Stimulated activated CD4-positive, alpha-beta T cell treated with anti-CD3 and anti-CD28 coated beads, Interleukin-4, amount 100 ng/mL, for 1 hour (primary cell): Measurements from ENCODE around the gene NEK3.
A peak's percentile ranks its signal among the peaks of the same experiment; 100 is the strongest.
"Not testable (repeated sequence)": the region's sequence is repeated elsewhere in the genome, so short reads cannot be mapped to it uniquely, and the experiment has no call there.

Experiments
- DNase-seq: peaks from one replicate; pipeline ENCODE4 v3.0.0-alpha.2; 2020

Gene NEK3

DNA sequence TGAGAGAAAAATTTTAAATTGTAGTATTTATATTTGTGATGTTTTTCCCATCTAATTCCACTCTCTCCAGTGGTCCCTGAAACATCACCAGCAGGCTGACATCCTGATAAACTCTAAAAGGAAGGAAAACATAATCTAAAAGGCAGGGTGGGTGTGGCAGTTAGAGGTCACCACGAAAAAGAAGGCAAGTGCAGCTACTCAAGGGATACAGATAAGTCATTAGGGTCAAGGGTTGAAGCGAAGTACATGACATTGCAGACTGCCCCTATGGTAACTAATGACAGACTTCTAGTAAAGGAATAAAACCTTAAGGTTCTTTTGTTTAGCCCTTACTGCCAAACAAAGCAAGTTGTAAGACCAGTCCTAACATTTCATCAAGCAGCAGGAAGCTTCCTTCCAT is 6.0 kb upstream of the NEK3 start:
- DNase-seq, result no peak

DNA sequence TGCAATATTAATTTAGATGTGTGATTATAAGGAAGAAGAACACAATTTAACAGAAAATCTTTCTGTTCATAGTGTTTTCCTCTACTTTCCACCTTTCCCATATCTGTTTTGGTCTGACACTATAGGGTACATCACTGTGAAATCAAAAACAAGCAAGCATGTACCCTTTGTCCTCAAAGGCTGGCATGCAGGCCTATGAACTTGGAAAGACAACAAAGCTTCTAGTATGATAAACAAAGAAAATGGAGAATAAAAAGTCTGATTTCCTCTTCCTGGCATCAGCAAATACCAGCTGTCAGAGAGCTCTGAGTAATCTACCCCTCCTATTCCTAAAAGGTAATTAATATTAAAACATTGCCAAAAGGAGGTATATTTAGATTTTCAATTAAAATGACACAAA is 5.6 kb upstream of the NEK3 start:
- no peak for DNase-seq

DNA sequence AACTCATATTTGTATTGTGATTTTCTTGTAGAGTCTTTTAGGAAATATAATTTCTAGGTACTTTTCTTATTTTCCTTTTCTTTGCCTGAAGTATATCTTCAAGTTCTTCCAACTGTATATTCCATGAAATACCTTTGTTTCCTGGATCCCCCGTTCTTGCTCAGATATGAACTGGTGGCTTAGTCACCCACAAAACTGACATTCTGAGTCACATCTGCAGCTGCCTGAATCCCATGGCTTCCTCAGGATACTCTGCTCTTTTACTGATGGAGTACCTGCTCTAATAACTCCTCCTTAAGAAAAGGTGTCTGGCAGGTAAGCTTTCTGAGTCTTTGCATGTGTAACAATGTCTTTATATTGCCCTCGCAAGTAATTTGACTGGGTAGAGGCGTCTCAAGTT is 4.5 kb upstream of the NEK3 start:
- not testable (repeated sequence) for DNase-seq

DNA sequence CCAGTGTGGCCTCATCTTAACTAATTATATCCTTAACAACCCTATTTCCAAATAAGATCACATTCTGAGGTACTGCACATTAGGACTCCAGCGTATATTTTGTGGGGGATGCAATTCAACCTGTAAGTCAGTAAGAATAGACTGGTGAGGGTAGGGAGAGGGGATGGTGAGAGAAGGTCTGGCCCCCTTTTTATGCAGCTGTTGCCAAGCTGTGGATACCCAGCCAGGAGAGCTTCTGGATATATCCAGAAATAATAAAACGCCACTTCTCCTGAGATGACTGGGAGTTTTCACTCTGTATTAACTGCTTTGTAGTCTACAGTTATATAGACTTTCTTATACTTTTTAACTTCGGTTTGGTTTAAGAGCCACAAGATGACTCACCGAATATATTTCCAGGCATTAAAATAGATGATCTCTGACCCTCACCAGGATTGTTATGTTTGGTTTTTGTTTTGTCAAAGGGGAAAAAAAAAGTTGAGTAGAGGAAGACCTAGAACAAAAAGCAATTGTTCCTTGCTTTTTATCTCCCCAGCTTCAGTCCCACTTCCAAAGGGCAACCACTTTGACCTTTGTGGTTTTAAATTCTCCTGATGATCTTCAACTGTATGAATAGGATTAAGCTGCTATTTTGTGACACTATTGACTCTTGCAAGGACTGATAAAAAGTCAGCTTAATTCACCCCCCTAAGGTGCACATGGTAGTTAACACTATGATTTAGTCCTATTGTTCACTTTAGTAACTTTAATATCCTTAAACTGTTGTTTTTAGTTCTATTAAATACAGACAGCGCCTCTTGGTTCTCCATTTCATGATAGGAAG is 3.1 kb upstream of the NEK3 start:
- DNase-seq, result no peak

- DNase-seq, result no peak
These were observed 1.8 kb upstream of the NEK3 start for GRCh38 chr13:52161181-52161646.

DNA sequence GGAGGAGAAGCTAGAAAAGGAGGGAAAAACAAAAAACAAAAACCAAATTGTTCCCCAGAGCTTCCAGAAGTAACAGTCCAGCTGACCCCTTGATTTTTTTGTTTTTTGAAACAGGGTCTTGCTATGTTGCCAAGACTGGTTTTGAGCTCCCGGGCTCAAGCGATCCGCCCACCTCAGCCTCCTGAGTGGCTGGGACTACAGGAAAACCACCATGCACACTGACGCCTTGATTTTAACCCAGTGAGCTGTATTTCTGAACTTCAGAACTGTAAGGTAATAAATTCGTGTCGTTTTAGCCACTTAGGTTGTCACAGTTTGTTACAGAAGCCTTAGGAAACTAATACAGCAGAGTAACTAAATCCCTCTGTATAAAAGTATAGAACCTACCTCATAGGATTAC is 1.1 kb upstream of the NEK3 start:
- DNase-seq, result no peak

DNA sequence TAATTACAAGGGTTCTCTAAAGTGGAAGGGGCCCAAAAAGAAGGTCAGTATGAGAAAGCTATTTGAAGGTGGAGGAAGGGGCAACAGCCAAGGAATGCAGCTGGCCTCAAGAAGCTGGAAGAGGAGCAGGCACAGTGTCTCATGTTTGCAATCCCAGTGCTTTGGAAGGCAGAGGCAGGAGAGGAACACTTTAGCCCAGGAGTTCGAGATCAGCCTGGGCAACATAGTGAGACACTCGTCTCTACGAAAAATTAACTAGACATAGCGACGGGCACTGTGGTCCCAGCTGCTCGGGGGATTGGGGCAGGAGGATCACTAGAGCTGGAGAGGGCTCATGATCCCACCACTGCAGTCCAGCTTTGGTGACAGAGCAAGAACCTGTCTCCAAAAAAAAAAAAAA is 656 bp upstream of the NEK3 start:
- no peak for DNase-seq

DNA sequence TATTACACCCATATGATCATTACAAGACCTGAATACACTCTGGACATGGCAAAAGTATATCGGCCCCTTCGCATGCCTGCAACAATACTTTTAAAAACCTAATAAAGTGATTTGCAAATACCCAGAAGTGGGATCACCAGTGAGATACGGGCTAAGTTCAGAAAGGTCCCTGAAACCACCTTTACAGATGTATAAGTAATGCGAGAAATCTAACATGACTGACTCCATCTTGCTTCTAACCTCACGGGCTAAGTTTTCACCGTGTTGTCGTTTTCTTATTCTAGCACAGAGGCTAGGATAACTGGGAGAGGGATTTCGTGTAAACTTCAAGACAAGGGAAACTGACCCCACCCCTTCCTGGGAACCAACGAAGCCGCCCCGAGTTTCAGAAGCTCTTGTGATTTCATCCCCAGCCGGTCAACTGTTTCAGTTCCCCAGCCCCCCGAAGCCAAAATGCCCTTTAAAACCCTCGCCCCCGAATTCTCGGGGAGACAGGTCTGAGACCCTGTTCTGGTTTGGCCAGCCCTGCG is 703 bp downstream of the NEK3 start:
- DNase-seq, result no peak

GRCh38 chr13:52156724-52157261 is 2.6 kb downstream of the NEK3 start:
- no peak for DNase-seq

GRCh38 chr13:52155177-52155576 is 4.2 kb downstream of the NEK3 start:
- no peak for DNase-seq

DNA sequence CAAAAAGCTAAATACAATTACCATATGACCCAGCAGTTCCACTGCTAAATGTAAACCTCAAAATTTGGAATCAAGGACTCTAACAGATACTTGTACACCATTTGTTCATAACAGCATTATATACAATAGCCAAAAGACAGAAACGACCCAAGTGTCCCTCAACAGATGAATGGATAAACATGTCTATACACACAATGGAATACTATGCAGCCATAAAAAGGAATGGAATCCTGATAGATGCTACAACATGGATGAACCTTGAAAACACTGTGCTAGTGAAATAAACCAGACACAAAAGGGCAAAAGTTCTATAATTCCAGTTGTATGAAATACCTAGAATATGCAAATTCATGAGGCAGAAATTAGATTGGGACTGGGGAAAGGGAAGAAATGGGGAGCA is 12.2 kb downstream of the NEK3 start:
- no peak for DNase-seq

DNA sequence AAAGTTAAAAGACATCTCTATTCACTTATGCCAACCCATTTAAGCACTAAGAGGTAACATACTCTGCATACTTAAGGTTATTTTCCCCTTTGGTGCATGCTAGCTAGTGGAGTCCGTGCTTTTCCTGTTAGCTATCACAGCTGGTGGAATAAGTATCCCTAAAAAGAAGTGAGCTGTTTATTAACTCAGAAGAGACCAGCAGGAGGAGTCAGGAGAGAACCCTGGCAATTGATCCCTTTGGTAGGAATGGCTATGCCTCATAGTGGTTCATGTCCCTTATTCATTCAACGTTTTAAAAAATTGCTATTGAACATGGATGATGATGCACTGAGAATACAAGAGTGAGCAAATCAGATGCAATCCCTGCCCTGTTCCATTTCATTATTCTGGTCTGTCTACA is 18.1 kb downstream of the NEK3 start:
- DNase-seq, result no peak

- no peak for DNase-seq
These were observed 21.9 kb downstream of the NEK3 start for GRCh38 chr13:52137489-52137888.

DNA sequence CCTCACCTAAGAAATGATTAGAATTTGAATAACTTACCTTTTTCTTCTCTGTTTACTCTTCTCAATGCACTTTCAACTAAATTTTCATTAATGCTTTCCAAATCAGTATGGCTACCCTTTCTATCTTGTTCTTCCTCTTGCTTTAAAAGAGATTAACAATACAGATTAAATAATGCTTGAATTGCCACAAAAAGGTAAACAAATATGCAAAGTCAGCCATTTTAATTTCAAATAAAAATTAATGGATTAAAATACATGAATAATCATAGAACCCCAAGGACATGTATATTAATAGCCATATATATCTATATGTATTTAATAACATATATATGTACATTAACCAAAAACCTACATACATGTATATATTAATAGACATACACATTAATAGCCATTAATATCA is 22.6 kb downstream of the NEK3 start:
- DNase-seq, result no peak

DNA sequence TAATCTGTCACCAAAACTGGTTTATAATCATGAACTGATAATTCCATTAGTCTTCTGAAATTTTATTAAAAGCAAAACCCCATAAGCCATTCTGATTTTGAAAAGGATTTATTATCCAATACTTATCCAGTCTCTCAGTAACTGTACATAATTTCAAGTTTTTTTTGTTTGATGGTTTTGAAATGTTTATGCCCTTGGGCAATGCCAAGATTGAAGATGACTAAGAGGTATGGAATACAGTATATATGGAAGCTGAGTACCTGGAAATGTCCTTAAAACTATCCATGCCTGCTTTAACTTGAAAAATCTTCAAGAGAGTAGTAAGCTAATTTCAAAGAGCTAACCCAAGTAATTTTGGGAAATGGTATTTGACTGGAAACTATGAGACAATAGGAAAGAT is 28.8 kb downstream of the NEK3 start:
- DNase-seq, result no peak

DNA sequence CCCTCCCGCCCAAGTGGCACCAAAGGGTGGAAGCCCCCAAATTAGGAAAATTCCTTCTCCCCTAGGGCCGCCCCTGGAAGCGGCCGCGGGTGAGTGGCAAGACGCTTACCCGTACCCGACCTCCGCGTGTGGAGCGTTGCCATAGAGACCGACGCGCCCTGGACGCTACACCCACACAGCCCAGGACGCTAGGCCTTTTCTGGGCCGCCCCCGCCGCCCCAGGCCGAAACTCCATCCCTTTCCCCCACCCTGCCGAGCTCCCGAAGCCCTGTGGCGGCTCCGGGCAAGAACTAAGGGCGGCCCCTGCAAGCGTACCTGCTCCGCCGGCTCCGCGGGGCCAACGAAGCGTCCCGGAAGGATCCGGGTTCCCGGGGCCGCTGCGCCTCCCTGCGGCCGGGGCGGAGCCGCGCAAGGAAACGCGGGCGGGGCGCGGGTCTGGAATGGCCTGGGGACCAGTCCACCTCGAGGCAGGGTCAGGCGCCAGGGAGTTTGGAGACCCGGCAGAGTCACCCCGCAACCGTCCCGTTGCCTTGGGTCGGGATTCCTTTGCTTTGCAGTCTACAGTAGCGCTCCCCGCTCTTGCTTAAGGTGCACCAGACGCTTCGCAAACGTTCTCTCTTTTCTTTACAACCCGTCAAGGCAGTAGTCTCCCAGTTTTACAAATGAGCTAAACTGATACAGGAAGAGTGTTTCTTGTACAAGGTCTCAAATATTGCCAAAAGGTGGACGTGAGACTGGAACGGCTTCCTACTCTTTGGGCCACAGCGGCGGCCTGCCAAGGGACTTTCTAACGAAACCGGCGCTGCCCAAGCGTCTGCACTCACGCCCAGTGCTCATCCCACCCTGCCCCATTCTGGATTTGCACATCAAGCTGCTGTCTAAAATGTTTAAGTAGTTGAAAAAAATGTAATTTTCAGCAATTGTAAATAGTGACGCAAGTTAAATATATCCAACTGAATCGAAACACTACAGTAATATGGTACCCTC is 30.4 kb downstream of the NEK3 start, which contains the start of gene NEK5:
Gene NEK5 (minus strand): TSS at position 360 of the 987 bp plus-strand sequence. CDS start 1,591 bp downstream, outside the sequence.
- peak; percentile 61 for DNase-seq

GRCh38 chr13:52127783-52128702 is 31.4 kb downstream of the NEK3 start:
- peak; percentile 31 for DNase-seq

GRCh38 chr13:52127378-52127777 is 32.0 kb downstream of the NEK3 start:
- no peak for DNase-seq

- DNase-seq, result no peak
These were observed 33.9 kb downstream of the NEK3 start for GRCh38 chr13:52125547-52125946.

GRCh38 chr13:52118595-52118994 is 40.8 kb downstream of the NEK3 start:
- no peak for DNase-seq

DNA sequence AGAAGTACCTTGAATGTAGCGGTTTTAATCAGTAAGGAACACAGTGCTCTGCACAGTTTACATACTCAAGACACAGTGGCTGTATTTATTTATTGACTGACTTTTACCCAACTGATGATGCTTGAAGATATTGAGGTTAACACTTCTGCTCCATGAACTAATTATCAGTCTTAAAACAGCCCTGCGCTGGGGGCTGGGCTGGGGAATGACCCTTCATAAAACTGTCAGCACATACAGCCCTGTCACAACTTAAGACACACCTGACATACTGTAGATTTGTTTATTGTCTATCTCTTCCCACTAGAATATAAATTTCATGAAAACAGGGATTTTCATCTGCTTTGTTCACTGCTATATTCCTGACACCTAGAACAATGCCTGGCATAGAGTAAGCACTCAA is 41.3 kb downstream of the NEK3 start:
- no peak for DNase-seq

GRCh38 chr13:52112591-52112990 is 46.8 kb downstream of the NEK3 start:
- DNase-seq, result no peak
